Hepatocyte (in vitro differentiated cells): ENCODE measurements around the gene IRF2BPL. TPM values are rescaled to one million over a fixed set of nuclear protein-coding genes. Genes with fewer than 3 reads are reported as not detected.

ENCODE experiments used
- DNase-seq: peaks from one replicate; pipeline ENCODE4 v3.0.0-alpha.2; 2016; ENCODE audit warnings: low spot score
- H2AFZ ChIP-seq: fragments of 200-600 bp; sonication (generic); 2 replicates; pipeline ENCODE4 v1.6.0; 2016; ENCODE audit warnings: antibody characterized with exemption, mild to moderate bottlenecking
- H3K27ac ChIP-seq: fragments of 200-600 bp; sonication (generic); 2 replicates; pipeline ENCODE4 v1.5.1; 2016; ENCODE audit warnings: mild to moderate bottlenecking
- H3K27me3 ChIP-seq: fragments of 200-600 bp; sonication (generic); 2 replicates; pipeline ENCODE4 v1.6.1; 2016
- H3K36me3 ChIP-seq: fragments of 200-600 bp; sonication (generic); replicated peaks from 2 replicates; pipeline ENCODE4 v1.5.1; 2016; ENCODE audit warnings: low read depth; ENCODE audit not compliant: insufficient read depth
- H3K4me1 ChIP-seq: fragments of 200-600 bp; sonication (generic); 2 replicates; pipeline ENCODE4 v1.5.1; 2016; ENCODE audit warnings: mild to moderate bottlenecking, moderate library complexity; ENCODE audit not compliant: insufficient read depth
- H3K4me2 ChIP-seq: fragments of 200-600 bp; sonication (generic); 2 replicates; pipeline ENCODE4 v1.6.0; 2016
- H3K4me3 ChIP-seq: fragments of 200-600 bp; sonication (generic); 2 replicates; pipeline ENCODE4 v1.5.1; 2016; ENCODE audit warnings: mild to moderate bottlenecking
- H3K79me2 ChIP-seq: fragments of 200-600 bp; sonication (generic); 2 replicates; pipeline ENCODE4 v1.6.0; 2017; ENCODE audit warnings: mild to moderate bottlenecking
- H3K9me2 ChIP-seq: fragments of 200-600 bp; sonication (generic); replicated peaks from 2 replicates; pipeline ENCODE4 v1.6.0; 2017; ENCODE audit warnings: mild to moderate bottlenecking; ENCODE audit not compliant: insufficient read depth
- H3K9me3 ChIP-seq: fragments of 200-600 bp; sonication (generic); 2 replicates; pipeline ENCODE4 v1.5.1; 2016; ENCODE audit warnings: low read depth, mild to moderate bottlenecking
- H4K20me1 ChIP-seq: fragments of 200-600 bp; sonication (generic); 2 replicates; pipeline ENCODE4 v1.6.0; 2016; ENCODE audit warnings: mild to moderate bottlenecking; ENCODE audit not compliant: insufficient read depth, poor library complexity, severe bottlenecking
- CTCF ChIP-seq: fragments of 200-600 bp; sonication (generic); IDR thresholded peaks from 2 replicates; pipeline ENCODE4 v1.5.1; 2016; ENCODE audit warnings: antibody characterized with exemption, mild to moderate bottlenecking; ENCODE audit not compliant: poor library complexity
- EZH2 ChIP-seq: fragments of 200-600 bp; sonication (generic); IDR thresholded peaks from 2 replicates; pipeline ENCODE4 v1.6.1; 2016; ENCODE audit warnings: antibody characterized with exemption, mild to moderate bottlenecking, borderline replicate concordance
- EZH2phosphoT487 ChIP-seq: fragments of 200-600 bp; sonication (generic); IDR thresholded peaks from one replicate; pipeline ENCODE4 v1.6.1; 2018; ENCODE audit warnings: antibody characterized with exemption, mild to moderate bottlenecking, low read depth, moderate library complexity; ENCODE audit not compliant: unreplicated experiment, severe bottlenecking
- WGBS: methylation state at CpG from one replicate; pipeline ENCODE4 v1.1.6; 2016; ENCODE audit warnings: low lambda C conversion rate; ENCODE audit errors: missing lambda C conversion rate; 5-methylcytosine and 5-hydroxymethylcytosine counted together
- polyA plus RNA-seq: library from polyadenylated mRNA; unstranded; fragments of >200 nt; fragmentation: Nextera tagmentation; extraction: Ambion mirVana; gene quantifications from 2 replicates; pipeline ENCODE4 v1.2.1, GENCODE V29; 2016
- total RNA-seq: library from RNA; depleted of rRNA; stranded (reverse); fragments of >200 nt; gene quantifications from 2 replicates; pipeline ENCODE4 v1.2.3, GENCODE V29; 2014

Gene IRF2BPL
- total and polyA plus RNA-seq, 2 experiments from 2014 or later = 34.5 to 52.1 TPM

DNA sequence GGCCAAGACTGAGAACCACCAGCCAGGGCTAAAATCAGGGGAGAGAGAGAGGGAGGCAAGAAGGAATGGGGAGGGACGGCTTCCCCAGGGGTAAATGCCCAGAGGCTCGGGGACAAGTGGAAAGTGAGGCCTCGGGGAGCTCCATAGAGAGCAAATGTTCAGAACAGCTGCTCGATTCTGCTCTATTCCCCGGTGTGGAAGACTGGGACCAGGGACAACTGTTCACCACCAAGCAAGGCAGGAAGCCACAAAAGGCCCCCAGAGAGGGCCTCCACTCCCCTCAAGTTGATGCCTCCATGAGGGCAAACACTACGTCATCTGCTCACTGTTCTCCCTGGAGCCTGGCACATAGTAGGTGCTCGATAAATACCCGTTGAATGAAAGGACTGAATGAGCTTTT, 53.5 kb downstream of the IRF2BPL start:
- no peak for DNase-seq
- Histone ChIP-seq H3K36me3 (no peaks in the 10 kb centered on the region), H4K20me1 (no peaks in the 10 kb centered on the region), H3K27ac (no peak overlapping the region), H3K4me3 (no peak overlapping the region), H3K4me2 (no peak overlapping the region), H3K27me3 (no peaks in the 10 kb centered on the region), H3K79me2 (no peaks in the 10 kb centered on the region), H3K9me2 (no peaks in the 10 kb centered on the region), H2AFZ (no peak overlapping the region), H3K4me1 (peaks cover 10% of the 10 kb centered on the region), H3K9me3 (no peaks in the 10 kb centered on the region)
- TF ChIP-seq EZH2 = no peak
- no peak for TF ChIP-seq EZH2phosphoT487
- no peak for TF ChIP-seq CTCF
- WGBS = 95% methylated on average over 8 of the region's 8 CpGs

Other genes with a start within 250 kb of the IRF2BPL start
- gene ANGEL1, start 215.8 kb downstream of the IRF2BPL start, total RNA-seq = 15.3 and 18.7 TPM in 2 replicates
- gene ANGEL1, start 215.8 kb downstream of the IRF2BPL start, polyA plus RNA-seq = 11.0 and 15.8 TPM in 2 replicates
- not detected in 2 replicates for gene LRRC74A, start 202.3 kb downstream of the IRF2BPL start, total RNA-seq
- gene LRRC74A, start 202.3 kb downstream of the IRF2BPL start, polyA plus RNA-seq = not detected in 2 replicates
- 25.6 and 29.6 TPM in 2 replicates for gene CIPC, start 69.5 kb upstream of the IRF2BPL start, total RNA-seq
- gene CIPC, start 69.5 kb upstream of the IRF2BPL start, polyA plus RNA-seq = 9.6 and 10.5 TPM in 2 replicates
- 0.04 TPM in 1 of 2 replicates, not detected in the other for gene ZDHHC22, start 113.1 kb upstream of the IRF2BPL start, total RNA-seq
- gene ZDHHC22, start 113.1 kb upstream of the IRF2BPL start, polyA plus RNA-seq = not detected in 2 replicates
- 4.9 and 5.1 TPM in 2 replicates for gene TMEM63C, start 153.1 kb upstream of the IRF2BPL start, total RNA-seq
- gene TMEM63C, start 153.1 kb upstream of the IRF2BPL start, polyA plus RNA-seq = 5.4 and 9.7 TPM in 2 replicates
- not detected in 2 replicates for gene NGB, start 242.5 kb upstream of the IRF2BPL start, total RNA-seq
- gene NGB, start 242.5 kb upstream of the IRF2BPL start, polyA plus RNA-seq = not detected in 2 replicates